GM21717 (cell line): ENCODE data around the gene FAM204A.
A peak's percentile ranks its signal among the peaks of the same experiment; 100 is the strongest.

Experiments used
- ATAC-seq: cut with Tn5 transposase; IDR thresholded peaks from one replicate; pipeline ENCODE4 v1.9.1; 2021; ENCODE audit warnings: mild to moderate bottlenecking, moderate library complexity; ENCODE audit not compliant: unreplicated experiment

FAM204A gene

GRCh38 chr10:118341791-118342637 lies at the start of gene FAM204A:
TSS of gene FAM204A (minus strand) at chr10:118342324. CDS start at chr10:118336415, 5,909 bp downstream.
- ATAC-seq: peak; percentile 100

GRCh38 chr10:118383699-118384098 lies 41.6 kb upstream of the FAM204A start:
- no peak for ATAC-seq

- ATAC-seq: no peak
Measured at GRCh38 chr10:118383063-118383689, 41.1 kb upstream of the FAM204A start.

- ATAC-seq: no peak
Measured at GRCh38 chr10:118374404-118374803, 32.3 kb upstream of the FAM204A start.

GRCh38 chr10:118373786-118374185 lies 31.7 kb upstream of the FAM204A start:
- ATAC-seq: no peak

GRCh38 chr10:118370499-118370898 lies 28.4 kb upstream of the FAM204A start:
- ATAC-seq: no peak

- no peak for ATAC-seq
Measured at GRCh38 chr10:118369641-118370205, 27.6 kb upstream of the FAM204A start.

GRCh38 chr10:118365702-118366101 lies 23.6 kb upstream of the FAM204A start:
- no peak for ATAC-seq

- ATAC-seq: no peak
Measured at GRCh38 chr10:118362103-118362502, 20.0 kb upstream of the FAM204A start.

GRCh38 chr10:118358327-118358726 lies 16.2 kb upstream of the FAM204A start:
- no peak for ATAC-seq

GRCh38 chr10:118357841-118358240 lies 15.7 kb upstream of the FAM204A start:
- no peak for ATAC-seq

GRCh38 chr10:118356628-118357027 lies 14.5 kb upstream of the FAM204A start:
- ATAC-seq: no peak

GRCh38 chr10:118355234-118355633 lies 13.1 kb upstream of the FAM204A start:
- ATAC-seq: no peak

GRCh38 chr10:118349235-118349634 lies 7.1 kb upstream of the FAM204A start:
- no peak for ATAC-seq

GRCh38 chr10:118343549-118343948 lies 1.4 kb upstream of the FAM204A start:
- ATAC-seq: no peak

- ATAC-seq: no peak
Measured at GRCh38 chr10:118343115-118343514, 991 bp upstream of the FAM204A start.

GRCh38 chr10:118342638-118343020 lies 505 bp upstream of the FAM204A start:
- peak; percentile 8 for ATAC-seq

GRCh38 chr10:118340486-118340885 lies 1.6 kb downstream of the FAM204A start:
- no peak for ATAC-seq

- no peak for ATAC-seq
Measured at GRCh38 chr10:118339111-118339510, 3.0 kb downstream of the FAM204A start.

- no peak for ATAC-seq
Measured at GRCh38 chr10:118337356-118337755, 4.8 kb downstream of the FAM204A start.

GRCh38 chr10:118333871-118334270 lies 8.3 kb downstream of the FAM204A start:
- no peak for ATAC-seq
